RWPE1 (cell line): Measurements from ENCODE around the gene CREBBP.

Experiments used
- CTCF ChIA-PET: fragments of 350-600 bp; sonication (Branson Sonifier 250); formaldehyde crosslinking; extraction: SDS; loops from one replicate; lab custom pipeline; 2021; lab: Yijun Ruan, JAX
- POLR2A ChIA-PET: fragments of 400-600 bp; formaldehyde crosslinking; extraction: SDS; loops from one replicate; lab custom pipeline; 2020; ENCODE audit warnings: antibody characterized with exemption; ENCODE audit not compliant: low non-redundant PET; lab: Yijun Ruan, JAX
- DNase-seq: peaks from one replicate; pipeline ENCODE4 v3.0.0; 2012; ENCODE audit warnings: low spot score
- H3K27ac ChIP-seq: fragments of 450-650 bp; 2 replicates; pipeline ENCODE4 v1.5.1; 2017
- TF ChIP-seq, protein P1 (sequence below): fragments of 450-650 bp; conservative IDR thresholded peaks from 2 replicates; pipeline ENCODE4 v1.5.1; 2017; ENCODE audit warnings: low read depth, mild to moderate bottlenecking

CREBBP gene

GRCh38 chr16:3689731-3690130 is 190.8 kb downstream of the CREBBP start:
- DNase-seq: no peak
- CTCF ChIA-PET: interaction anchor here (0.6 to 1.5 kb wide), 9 partner anchors 10 to 637 kb away, joined by 3 to 6 read pairs (median 4); partner anchors contain the start of genes ZNF174 and ZSCAN32
- peak overlapping the region; percentile 52 for H3K27ac ChIP-seq
- TF ChIP-seq, protein P1, sequence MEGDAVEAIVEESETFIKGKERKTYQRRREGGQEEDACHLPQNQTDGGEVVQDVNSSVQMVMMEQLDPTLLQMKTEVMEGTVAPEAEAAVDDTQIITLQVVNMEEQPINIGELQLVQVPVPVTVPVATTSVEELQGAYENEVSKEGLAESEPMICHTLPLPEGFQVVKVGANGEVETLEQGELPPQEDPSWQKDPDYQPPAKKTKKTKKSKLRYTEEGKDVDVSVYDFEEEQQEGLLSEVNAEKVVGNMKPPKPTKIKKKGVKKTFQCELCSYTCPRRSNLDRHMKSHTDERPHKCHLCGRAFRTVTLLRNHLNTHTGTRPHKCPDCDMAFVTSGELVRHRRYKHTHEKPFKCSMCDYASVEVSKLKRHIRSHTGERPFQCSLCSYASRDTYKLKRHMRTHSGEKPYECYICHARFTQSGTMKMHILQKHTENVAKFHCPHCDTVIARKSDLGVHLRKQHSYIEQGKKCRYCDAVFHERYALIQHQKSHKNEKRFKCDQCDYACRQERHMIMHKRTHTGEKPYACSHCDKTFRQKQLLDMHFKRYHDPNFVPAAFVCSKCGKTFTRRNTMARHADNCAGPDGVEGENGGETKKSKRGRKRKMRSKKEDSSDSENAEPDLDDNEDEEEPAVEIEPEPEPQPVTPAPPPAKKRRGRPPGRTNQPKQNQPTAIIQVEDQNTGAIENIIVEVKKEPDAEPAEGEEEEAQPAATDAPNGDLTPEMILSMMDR: no peak
- POLR2A ChIA-PET: no interaction called here

DNA sequence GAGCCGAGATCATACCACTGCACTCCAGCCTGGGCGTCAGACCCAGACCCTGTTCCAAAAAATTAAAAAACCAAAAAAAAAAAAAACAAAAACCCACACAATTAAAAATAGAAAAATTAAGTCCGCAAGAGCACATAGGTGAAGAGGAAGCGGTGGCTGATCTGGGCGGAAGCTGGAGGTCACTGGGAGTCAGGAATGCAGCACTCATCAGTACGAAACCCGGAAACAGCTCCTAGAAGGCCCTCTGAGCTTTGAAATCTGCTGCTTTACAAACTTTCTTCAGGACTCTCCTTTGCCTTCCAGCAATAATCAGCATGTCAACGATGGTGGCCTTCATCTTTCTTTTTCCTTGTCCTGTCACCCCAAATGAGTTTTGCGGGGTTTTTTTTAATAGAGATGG is 192.7 kb downstream of the CREBBP start:
- CTCF ChIA-PET: interaction anchor here (0.6 kb wide), 1 partner anchor 76 kb away, joined by 3 read pairs; no protein-coding TSS in a partner anchor
- DNase-seq: no peak
- TF ChIP-seq, protein P1: no peak
- POLR2A ChIA-PET: no interaction called here
- H3K27ac ChIP-seq: no peak overlapping the region

DNA sequence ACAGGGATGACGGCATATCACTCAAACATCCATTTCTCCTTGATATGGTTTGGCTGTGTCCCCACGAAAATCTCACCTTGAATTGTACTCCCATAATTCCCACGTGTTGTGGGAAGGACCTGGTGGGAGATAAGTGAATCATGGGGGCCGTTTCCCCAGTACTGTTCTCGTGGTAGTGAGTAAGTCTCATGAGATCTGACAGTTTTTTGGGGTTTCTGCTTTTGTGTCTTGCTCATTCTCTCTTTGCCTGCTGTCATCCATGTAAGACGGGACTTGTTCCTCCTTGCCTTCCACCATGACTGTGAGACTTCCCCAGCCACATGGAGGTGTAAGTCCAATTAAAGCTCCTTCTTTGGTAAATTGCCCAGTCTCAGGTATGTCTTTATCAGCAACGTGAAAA is 193.5 kb downstream of the CREBBP start:
- ChIA-PET CTCF (interaction anchor here (0.6 to 0.7 kb wide), 2 partner anchors 75 to 234 kb away, joined by 3 to 5 read pairs; no protein-coding TSS in a partner anchor), POLR2A (no interaction called here)
- TF ChIP-seq, protein P1: no peak
- H3K27ac ChIP-seq: no peak overlapping the region
- DNase-seq: no peak

DNA sequence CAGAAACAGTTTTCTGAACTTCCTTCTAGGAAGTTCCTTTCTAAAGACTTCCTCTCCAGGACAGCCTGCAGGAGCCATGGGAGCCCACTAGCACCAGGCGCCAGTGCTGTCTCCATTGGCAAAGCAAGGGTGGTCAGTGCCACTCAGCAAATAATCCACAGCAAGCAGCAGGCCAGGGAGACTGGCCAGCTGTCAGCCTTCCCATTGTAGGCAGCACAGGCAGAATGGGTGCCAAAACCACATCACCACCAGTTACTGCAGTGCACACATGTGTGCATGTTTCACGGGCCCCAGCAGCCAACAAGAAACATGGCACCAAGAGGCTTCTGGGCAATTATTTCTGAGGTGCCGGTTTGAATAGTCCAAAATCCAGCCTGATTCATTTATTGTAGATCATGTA is 199.3 kb downstream of the CREBBP start:
- no peak for DNase-seq
- TF ChIP-seq, protein P1: no peak
- no peak overlapping the region for H3K27ac ChIP-seq
- ChIA-PET CTCF (no interaction called here), POLR2A (no interaction called here)

DNA sequence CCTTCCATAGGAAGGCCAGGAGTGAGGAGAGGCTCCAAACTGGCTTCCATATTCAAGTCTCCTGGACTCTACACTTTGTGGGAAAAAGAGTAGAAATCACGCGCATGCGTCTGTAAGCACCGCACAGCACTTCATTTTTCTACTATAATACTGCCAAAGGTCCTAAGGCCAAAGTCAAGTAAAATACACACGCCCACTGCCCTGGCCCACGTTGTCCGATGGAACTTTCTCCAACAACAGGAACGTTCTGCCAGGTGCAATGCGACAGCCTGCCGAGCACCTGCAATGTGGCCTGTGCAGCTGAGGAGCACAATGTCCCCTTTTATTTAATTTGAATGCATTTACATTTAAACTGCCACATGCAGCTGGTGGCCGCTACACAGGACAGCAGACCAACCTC is 202.5 kb downstream of the CREBBP start:
- ChIA-PET POLR2A (no interaction called here), CTCF (no interaction called here)
- peak overlapping the region; percentile 8; the same call in 1 of the 2 replicates for H3K27ac ChIP-seq
- no peak for DNase-seq
- TF ChIP-seq, protein P1: no peak

DNA sequence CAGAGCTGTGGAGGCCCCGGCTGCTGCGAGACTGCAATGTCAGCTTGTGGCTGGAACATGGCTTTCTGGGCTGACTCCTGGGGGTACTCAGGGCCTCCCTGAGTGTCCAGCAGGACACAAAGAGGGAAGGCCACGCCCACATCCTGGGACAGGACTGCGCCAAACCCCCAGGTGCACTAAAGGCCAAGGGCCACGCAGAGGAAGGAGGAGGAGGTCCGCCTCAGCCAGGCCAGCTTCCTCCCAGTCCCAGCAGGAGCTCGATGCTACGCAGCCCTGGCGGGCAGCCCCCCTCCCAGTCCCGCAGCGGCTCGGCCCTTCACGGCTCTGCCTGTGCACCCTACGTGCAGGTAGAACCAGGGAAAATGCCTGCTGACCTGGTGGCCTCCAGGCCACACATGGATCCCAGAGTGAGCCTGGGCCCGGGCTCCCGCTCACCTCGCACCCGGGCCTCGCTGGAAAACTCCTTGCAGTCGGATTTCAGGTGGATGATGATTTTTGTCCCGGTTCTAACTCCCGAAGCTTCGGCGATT is 204.8 kb downstream of the CREBBP start:
- TF ChIP-seq, protein P1: no peak
- ChIA-PET CTCF (no interaction called here), POLR2A (no interaction called here)
- H3K27ac ChIP-seq: no peak overlapping the region
- DNase-seq: no peak
